ENCODE results near the gene BLOC1S1.

Gene BLOC1S1

GRCh38 chr12:55715833-55716581, at the start of gene BLOC1S1:
BLOC1S1 (plus strand) TSS chr12:55716046; CDS start chr12:55716052, 6 bp downstream.
- no peak for TF ChIP-seq CTCF (IDR thresholded peaks at IDR 0.05; ENCODE audit: insufficient read depth, low read depth, low read length, missing control alignments)
- H3K4me3 ChIP-seq (ENCODE audit: low read depth, low read length), result peak within 1 kb of the TSS; percentile 96
- peak; percentile 98 for DNase-seq (ENCODE audit: low read depth)

GRCh38 chr12:55666508-55666907, 49.3 kb upstream of the BLOC1S1 start:
- no peak for TF ChIP-seq CTCF (IDR thresholded peaks at IDR 0.05; ENCODE audit: insufficient read depth, low read depth, low read length, missing control alignments)
- H3K4me3 ChIP-seq (ENCODE audit: low read depth, low read length), result no peak overlapping the region
- DNase-seq (ENCODE audit: low read depth), result no peak

- no peak overlapping the region for H3K4me3 ChIP-seq (ENCODE audit: low read depth, low read length)
- no peak for DNase-seq (ENCODE audit: low read depth)
- no peak for TF ChIP-seq CTCF (IDR thresholded peaks at IDR 0.05; ENCODE audit: insufficient read depth, low read depth, low read length, missing control alignments)
Observed at GRCh38 chr12:55670276-55670675, 45.6 kb upstream of the BLOC1S1 start.

GRCh38 chr12:55671746-55672145, 44.1 kb upstream of the BLOC1S1 start:
- H3K4me3 ChIP-seq (ENCODE audit: low read depth, low read length), result no peak overlapping the region
- DNase-seq (ENCODE audit: low read depth), result no peak
- TF ChIP-seq CTCF (IDR thresholded peaks at IDR 0.05; ENCODE audit: insufficient read depth, low read depth, low read length, missing control alignments), result no peak

DNA sequence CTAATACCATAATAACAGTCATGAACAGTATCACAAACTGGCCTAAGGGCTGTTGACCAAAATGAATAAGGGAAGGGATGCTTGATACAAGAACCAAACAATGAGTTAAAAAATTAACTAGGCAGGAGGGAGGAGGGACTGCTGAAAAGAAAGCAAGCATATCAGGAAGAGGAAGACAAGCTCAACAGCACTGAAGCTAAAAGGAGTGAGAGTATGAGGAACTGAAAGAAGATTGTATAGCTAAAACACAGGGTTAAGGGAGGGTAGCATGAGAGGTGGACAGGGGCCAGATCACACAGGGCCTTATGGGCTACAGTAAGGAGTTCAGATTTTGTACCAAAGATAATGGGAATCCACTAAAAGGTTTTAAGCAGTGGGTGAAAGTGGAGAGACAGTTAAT, 42.2 kb upstream of the BLOC1S1 start:
- TF ChIP-seq CTCF (IDR thresholded peaks at IDR 0.05; ENCODE audit: insufficient read depth, low read depth, low read length, missing control alignments), result no peak
- no peak overlapping the region for H3K4me3 ChIP-seq (ENCODE audit: low read depth, low read length)
- peak; percentile 64 for DNase-seq (ENCODE audit: low read depth)

GRCh38 chr12:55675666-55676065, 40.2 kb upstream of the BLOC1S1 start:
- H3K4me3 ChIP-seq (ENCODE audit: low read depth, low read length), result no peak overlapping the region
- no peak for DNase-seq (ENCODE audit: low read depth)

More at GRCh38 chr12:55675666-55676065, 40.2 kb upstream of the BLOC1S1 start:
- no peak for TF ChIP-seq CTCF (IDR thresholded peaks at IDR 0.05; ENCODE audit: insufficient read depth, low read depth, low read length, missing control alignments)
